K562 (cell line): ENCODE data around the gene ALG12. TPM values are rescaled to one million over a fixed set of nuclear protein-coding genes. Genes with fewer than 3 reads are reported as not detected.

Experiments used
- NR4A1 ChIP-seq, 2 experiments: fragments of 250-450 bp in 1 of 2; fragments of 450-650 bp in 1 of 2; sonication (Bioruptor Pico) in 1 of 2; IDR thresholded peaks; 2 replicates each; pipeline versions ENCODE4 v1.4.0 to v1.6.1; 2016 to 2020; ENCODE audit warnings: mild to moderate bottlenecking in 2 of 2, missing compliant biosample characterization in 1 of 2, missing genetic modification characterization in 1 of 2, moderate library complexity in 1 of 2
- PCBP1 ChIP-seq: fragments of 200-400 bp; formaldehyde crosslinking; IDR thresholded peaks from 2 replicates; pipeline ENCODE4 v1.6.1; 2018; ENCODE audit warnings: mild to moderate bottlenecking, low read depth, low read length; ENCODE audit not compliant: poor library complexity, severe bottlenecking
- polyA plus RNA-seq, 8 experiments: library from polyadenylated mRNA; depleted of rRNA in 4 of 8; stranded (reverse) in 5 of 8; unstranded in 3 of 8; fragments of >200 nt; fragmentation: Nextera tagmentation in 2 of 8; fragmentation: Illumina TruSeq in 1 of 8; extraction: Ambion mirVana in 2 of 8; extraction: Trizol in 1 of 8; gene quantifications; 2 replicates each; pipeline versions ENCODE4 v1.2.1 to v1.2.3, GENCODE V29; 2011 to 2014; ENCODE audit warnings: inconsistent platforms in 1 of 8, missing spikeins in 1 of 8
- total RNA-seq, 7 experiments: library from RNA; depleted of rRNA in 6 of 7; stranded (reverse); fragments of >200 nt in 6 of 7; fragmentation: Illumina TruSeq in 2 of 7; extraction: Trizol in 2 of 7; gene quantifications; 2 replicates each; pipeline versions ENCODE4 v1.2.1 to v1.2.3, GENCODE V29; 2011 to 2021; ENCODE audit warnings: low replicate concordance in 1 of 7
- TF ChIP-seq, protein P1 (sequence below), 2 experiments: fragments of 450-650 bp; formaldehyde crosslinking in 1 of 2; IDR thresholded peaks; 2 replicates each; pipeline versions ENCODE4 v1.4.0 to v1.6.1; 2014 to 2020; ENCODE audit warnings: mild to moderate bottlenecking in 2 of 2, borderline replicate concordance in 1 of 2, low read depth in 1 of 2
- TF ChIP-seq, protein P2 (sequence below), 2 experiments: fragments of 450-650 bp; IDR thresholded peaks; 2 replicates each; pipeline ENCODE4 v1.6.1; 2016

ALG12 gene
- total and polyA plus RNA-seq, 9 of the 15 experiments (the other 6 are each of a cell fraction or from before 2014, with no cell fraction given), result 0.20 to 8.5 (median 3.4) TPM

DNA sequence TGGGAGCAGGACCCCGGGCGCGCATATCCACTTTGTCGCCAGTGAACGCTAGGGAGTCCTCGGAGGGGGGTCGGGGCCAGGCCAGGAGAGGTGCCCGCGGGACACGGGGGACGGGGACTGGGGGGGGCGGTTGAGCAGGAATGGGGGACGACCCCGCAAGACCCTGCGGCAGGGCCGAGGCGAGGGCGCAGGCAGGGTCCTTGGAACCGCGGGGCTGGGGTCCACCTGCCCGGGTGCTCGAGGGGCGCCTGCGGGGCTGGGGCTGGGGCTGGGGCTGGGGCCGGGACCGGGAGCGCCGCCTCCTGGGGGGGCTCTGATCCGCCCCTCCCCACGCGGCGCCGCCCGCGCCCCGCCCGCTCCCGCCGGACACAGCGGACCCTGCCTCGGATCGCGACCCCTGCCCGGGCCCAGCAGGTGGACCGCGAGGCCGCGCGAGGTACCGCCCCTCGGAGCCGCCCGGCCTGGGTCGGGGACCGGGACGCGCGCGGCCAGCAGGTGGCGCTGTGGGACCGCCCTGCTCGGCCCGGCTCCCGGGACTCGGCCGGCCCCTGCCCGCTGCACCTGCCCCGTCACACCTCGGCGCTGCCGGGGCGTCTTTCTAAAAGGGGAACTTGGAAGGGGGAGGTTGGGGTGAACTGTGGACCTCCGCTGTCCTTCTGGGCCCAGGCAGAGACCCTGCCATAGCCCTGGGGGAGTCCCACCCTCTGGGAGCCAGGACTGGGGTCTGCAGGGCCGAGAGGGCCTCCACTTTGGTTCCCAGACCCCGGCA, 11.2 kb upstream of the ALG12 start (continued):
- TF ChIP-seq, protein P1, sequence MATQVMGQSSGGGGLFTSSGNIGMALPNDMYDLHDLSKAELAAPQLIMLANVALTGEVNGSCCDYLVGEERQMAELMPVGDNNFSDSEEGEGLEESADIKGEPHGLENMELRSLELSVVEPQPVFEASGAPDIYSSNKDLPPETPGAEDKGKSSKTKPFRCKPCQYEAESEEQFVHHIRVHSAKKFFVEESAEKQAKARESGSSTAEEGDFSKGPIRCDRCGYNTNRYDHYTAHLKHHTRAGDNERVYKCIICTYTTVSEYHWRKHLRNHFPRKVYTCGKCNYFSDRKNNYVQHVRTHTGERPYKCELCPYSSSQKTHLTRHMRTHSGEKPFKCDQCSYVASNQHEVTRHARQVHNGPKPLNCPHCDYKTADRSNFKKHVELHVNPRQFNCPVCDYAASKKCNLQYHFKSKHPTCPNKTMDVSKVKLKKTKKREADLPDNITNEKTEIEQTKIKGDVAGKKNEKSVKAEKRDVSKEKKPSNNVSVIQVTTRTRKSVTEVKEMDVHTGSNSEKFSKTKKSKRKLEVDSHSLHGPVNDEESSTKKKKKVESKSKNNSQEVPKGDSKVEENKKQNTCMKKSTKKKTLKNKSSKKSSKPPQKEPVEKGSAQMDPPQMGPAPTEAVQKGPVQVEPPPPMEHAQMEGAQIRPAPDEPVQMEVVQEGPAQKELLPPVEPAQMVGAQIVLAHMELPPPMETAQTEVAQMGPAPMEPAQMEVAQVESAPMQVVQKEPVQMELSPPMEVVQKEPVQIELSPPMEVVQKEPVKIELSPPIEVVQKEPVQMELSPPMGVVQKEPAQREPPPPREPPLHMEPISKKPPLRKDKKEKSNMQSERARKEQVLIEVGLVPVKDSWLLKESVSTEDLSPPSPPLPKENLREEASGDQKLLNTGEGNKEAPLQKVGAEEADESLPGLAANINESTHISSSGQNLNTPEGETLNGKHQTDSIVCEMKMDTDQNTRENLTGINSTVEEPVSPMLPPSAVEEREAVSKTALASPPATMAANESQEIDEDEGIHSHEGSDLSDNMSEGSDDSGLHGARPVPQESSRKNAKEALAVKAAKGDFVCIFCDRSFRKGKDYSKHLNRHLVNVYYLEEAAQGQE (IDR thresholded peaks at IDR 0.05; ENCODE audit: borderline replicate concordance), result peak; percentile 85
- TF ChIP-seq, protein P1 (CRISPR knock-in tag; IDR thresholded peaks at IDR 0.05; ENCODE audit: low read depth), result no peak
- TF ChIP-seq, protein P2, sequence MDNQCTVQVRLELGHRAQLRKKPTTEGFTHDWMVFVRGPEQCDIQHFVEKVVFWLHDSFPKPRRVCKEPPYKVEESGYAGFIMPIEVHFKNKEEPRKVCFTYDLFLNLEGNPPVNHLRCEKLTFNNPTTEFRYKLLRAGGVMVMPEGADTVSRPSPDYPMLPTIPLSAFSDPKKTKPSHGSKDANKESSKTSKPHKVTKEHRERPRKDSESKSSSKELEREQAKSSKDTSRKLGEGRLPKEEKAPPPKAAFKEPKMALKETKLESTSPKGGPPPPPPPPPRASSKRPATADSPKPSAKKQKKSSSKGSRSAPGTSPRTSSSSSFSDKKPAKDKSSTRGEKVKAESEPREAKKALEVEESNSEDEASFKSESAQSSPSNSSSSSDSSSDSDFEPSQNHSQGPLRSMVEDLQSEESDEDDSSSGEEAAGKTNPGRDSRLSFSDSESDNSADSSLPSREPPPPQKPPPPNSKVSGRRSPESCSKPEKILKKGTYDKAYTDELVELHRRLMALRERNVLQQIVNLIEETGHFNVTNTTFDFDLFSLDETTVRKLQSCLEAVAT (IDR thresholded peaks at IDR 0.05), result no peak
- no peak for TF ChIP-seq NR4A1 (CRISPR knock-in tag; IDR thresholded peaks at IDR 0.05)
- TF ChIP-seq NR4A1 (tag; IDR thresholded peaks at IDR 0.05), result no peak
- TF ChIP-seq PCBP1, result no peak
